ENCODE data around the gene ATXN7L1. TPM values are rescaled to one million over a fixed set of nuclear protein-coding genes. Genes with fewer than 3 reads are reported as not detected.
"Not testable (repeated sequence)": the region's sequence is repeated elsewhere in the genome, so short reads cannot be mapped to it uniquely, and the experiment has no call there.

Gene ATXN7L1
- total RNA-seq, 1 donor from 2014 or later: 2.3 TPM

DNA sequence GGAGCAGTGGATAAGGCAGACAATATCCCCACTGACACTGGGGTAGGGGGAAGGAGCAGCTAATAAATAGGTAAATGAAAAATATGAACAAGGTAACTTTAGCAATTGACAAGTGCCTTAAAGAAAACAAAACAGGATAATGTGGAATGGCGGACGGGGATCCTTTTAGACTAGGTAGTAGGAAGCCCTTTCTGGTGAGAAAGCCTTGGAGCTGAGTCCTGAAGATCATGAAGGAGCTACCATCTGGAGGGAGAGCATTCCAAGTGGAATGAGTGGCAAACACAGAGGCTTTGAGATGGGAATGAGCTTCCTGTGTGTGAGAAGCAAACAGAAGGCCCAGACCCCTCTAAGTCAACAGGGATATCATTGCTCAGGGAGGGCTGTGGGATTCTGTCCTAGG, 16.0 kb upstream of the ATXN7L1 start:
- no peak overlapping the region for H3K4me3 ChIP-seq (ENCODE audit: low read depth, low read length)
- TF ChIP-seq, protein P1, sequence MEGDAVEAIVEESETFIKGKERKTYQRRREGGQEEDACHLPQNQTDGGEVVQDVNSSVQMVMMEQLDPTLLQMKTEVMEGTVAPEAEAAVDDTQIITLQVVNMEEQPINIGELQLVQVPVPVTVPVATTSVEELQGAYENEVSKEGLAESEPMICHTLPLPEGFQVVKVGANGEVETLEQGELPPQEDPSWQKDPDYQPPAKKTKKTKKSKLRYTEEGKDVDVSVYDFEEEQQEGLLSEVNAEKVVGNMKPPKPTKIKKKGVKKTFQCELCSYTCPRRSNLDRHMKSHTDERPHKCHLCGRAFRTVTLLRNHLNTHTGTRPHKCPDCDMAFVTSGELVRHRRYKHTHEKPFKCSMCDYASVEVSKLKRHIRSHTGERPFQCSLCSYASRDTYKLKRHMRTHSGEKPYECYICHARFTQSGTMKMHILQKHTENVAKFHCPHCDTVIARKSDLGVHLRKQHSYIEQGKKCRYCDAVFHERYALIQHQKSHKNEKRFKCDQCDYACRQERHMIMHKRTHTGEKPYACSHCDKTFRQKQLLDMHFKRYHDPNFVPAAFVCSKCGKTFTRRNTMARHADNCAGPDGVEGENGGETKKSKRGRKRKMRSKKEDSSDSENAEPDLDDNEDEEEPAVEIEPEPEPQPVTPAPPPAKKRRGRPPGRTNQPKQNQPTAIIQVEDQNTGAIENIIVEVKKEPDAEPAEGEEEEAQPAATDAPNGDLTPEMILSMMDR (conservative IDR thresholded peaks at IDR 0.05; ENCODE audit: low read depth, low read length): no peak
- DNase-seq (ENCODE audit: low read depth): no peak

DNA sequence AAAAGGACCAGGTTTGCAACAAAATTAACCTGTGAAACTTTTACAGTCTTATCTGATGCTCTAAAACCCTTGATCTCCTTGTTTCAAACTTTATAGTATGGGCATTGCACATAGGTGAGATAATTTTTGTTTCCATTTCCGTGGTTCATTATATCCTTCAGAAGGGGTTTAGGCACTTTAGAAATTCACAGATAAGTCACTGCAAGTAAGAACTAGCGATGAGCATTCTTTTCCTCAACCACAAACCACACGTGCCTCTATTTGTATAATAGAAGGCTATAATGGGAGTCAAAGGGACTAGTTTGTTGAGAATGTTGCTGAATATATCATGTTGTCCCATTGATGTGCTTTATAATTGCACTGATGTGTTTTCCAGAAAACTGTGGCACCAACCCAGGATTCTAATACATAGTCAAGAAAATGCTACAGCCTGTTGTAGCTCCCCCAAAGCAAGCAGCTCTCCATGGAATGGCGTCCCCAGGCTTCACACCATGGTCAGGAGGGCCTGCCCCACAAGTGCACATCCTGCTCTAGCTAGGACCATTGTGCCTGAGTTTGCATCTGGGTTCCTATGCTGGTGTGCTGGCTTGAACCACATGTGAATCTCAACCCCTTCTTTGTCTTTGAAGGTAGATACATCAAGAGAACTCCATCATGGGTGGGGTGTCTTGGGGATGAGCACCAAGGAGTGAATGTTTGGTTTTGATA, 14.0 kb upstream of the ATXN7L1 start:
- H3K4me3 ChIP-seq (ENCODE audit: low read depth, low read length): no peak overlapping the region
- DNase-seq (ENCODE audit: low read depth): no peak
- TF ChIP-seq, protein P1 (conservative IDR thresholded peaks at IDR 0.05; ENCODE audit: low read depth, low read length): no peak

DNA sequence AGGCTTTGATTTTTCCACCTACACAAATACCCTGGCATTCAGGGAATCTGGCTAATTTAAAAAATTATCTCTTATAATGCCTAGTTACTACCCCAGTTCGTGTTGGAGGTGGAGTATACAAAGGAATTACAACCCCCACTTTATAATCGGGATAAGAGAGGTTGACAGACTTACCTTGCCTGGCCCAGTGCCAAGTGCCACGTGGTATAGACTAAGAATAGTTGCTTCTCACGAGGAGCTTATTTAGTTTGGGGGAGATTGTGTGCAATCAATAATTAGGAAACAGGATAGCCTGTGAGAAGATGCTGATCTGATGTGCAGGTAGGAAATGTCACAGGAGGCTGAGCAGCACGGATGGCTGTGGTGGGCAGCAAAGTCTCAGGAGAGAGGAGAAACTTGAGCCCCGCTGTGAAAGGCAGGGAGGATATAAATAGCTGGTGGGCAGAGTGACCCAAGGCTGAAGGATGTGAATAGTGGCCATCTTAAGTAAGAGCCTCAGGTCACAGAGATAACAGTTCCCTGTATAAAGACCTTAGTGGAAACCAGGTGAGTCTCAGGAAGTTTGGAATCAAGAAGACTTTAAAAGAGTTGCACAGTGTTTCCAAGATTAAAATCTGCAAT, 11.3 kb upstream of the ATXN7L1 start:
- TF ChIP-seq, protein P1 (conservative IDR thresholded peaks at IDR 0.05; ENCODE audit: low read depth, low read length): no peak
- H3K4me3 ChIP-seq (ENCODE audit: low read depth, low read length): no peak overlapping the region
- DNase-seq (ENCODE audit: low read depth): no peak

DNA sequence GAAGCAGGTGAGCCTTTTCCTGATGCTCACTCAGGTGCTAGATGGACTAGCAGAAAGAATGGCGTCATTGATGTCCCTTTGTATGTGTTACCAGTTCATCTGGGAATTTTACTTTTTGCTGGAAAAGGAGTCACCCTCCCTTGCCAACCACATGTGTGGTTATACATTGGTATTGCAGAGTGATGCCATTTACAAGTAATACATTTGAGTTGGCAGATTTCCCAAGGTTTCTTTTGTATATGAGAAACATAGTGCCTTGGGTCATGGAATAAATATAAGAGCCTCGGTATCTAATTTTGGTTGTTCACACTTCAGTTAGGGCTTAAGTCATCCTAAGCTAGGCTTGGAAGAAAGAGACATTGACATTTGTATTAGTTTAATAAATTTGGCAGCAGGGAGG, 10.4 kb upstream of the ATXN7L1 start:
- no peak overlapping the region for H3K4me3 ChIP-seq (ENCODE audit: low read depth, low read length)
- TF ChIP-seq, protein P1 (conservative IDR thresholded peaks at IDR 0.05; ENCODE audit: low read depth, low read length): no peak
- no peak for DNase-seq (ENCODE audit: low read depth)

DNA sequence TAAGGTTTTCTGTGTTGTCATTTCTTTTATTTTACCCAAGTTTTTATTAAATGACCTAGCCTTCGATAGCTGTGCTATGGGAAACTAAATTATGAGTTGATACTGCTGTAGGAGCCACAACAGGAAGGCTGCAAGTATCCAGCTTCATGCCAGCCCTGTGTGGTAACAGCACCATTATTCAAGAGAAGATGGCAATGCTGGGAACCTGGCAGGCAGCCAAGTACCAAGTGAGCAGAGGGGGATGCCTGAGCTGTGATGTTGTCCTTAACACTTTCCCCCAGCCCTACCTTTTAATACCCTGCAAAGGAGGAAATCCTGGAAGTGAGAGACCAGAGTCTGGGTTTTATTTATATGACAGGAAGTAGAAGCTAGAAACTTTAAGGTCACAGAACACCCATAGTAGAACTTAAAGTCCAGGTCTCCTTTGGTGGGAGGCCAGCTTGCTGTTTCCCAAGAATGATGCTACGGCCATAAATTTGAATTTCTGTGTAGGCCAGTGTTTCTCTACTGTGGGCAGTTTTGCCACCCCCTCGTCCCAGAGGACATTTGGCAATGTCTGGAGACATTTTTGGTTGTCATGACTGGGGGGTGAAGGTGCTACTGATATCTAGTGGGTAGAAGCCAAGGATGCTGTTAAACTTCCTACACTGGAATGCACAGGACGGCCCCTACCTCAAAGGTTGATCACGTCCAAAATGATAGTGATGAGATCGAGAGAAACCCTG, 9.2 kb upstream of the ATXN7L1 start:
- TF ChIP-seq, protein P1 (conservative IDR thresholded peaks at IDR 0.05; ENCODE audit: low read depth, low read length): no peak
- no peak for DNase-seq (ENCODE audit: low read depth)
- H3K4me3 ChIP-seq (ENCODE audit: low read depth, low read length): no peak overlapping the region

DNA sequence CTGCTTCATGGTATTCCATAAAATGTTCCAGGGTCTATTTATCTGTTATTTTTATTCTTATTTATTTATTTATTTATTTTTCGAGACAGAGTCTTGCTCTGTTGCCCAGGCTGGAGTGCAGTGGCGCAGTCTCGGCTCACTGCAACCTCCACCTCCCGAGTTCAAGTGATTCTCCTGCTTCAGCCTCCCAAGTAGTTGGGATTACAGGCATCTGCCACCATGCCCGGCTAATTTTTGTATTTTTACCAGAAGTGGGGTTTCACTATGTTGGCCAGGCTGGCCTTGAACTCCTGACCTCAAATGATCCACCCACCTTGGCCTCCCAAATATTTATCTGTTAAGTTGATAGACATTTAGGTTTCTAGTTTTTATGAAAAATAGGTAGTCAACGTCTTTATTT, 6.8 kb upstream of the ATXN7L1 start:
- not testable (repeated sequence) for DNase-seq (ENCODE audit: low read depth)

DNA sequence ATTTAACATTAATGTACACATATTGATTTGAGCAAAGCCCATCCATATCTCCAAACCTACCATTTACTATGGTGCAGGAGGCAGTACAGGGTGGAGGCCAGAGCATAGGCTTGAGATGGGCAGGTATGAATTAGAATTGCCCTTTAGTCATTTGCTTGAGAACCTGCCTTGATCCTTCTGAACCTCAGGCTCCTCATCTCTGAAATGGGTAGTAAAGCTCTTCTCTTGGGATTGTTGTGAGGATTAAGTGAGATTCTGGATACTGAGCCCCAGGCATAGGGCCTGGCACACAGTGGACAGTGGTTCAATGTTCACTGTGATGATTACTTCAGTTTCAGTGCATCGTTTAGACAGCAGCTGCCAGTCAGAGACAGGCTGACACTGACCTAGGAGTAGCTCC, 5.0 kb upstream of the ATXN7L1 start:
- H3K4me3 ChIP-seq (ENCODE audit: low read depth, low read length): no peak overlapping the region
- TF ChIP-seq, protein P1 (conservative IDR thresholded peaks at IDR 0.05; ENCODE audit: low read depth, low read length): no peak
- DNase-seq (ENCODE audit: low read depth): no peak

More for the DNA sequence above, 6.8 kb upstream of the ATXN7L1 start:
- H3K4me3 ChIP-seq (ENCODE audit: low read depth, low read length): not testable (repeated sequence)

All from epithelial cell of proximal tubule (primary cell).